Choroid plexus epithelial cell (primary cell): ENCODE data around the gene PABPN1.

Source experiments
- DNase-seq: peaks from one replicate; pipeline ENCODE4 v3.0.0-alpha.2; 2010; ENCODE audit warnings: low read depth
- H3K4me3 ChIP-seq: 2 replicates; pipeline ENCODE4 v1.5.1; 2011; ENCODE audit warnings: low read depth, mild to moderate bottlenecking, control low read depth, low read length, moderate library complexity
- TF ChIP-seq, protein P1 (sequence below): conservative IDR thresholded peaks from 2 replicates; pipeline ENCODE4 v1.5.1; 2011; ENCODE audit warnings: low read depth, mild to moderate bottlenecking, control low read depth, inconsistent platforms, low read length, moderate library complexity

Gene PABPN1

GRCh38 chr14:23297611-23298277 lies 23.5 kb upstream of the PABPN1 start:
- no peak overlapping the region for H3K4me3 ChIP-seq
- DNase-seq, result no peak
- TF ChIP-seq, protein P1, sequence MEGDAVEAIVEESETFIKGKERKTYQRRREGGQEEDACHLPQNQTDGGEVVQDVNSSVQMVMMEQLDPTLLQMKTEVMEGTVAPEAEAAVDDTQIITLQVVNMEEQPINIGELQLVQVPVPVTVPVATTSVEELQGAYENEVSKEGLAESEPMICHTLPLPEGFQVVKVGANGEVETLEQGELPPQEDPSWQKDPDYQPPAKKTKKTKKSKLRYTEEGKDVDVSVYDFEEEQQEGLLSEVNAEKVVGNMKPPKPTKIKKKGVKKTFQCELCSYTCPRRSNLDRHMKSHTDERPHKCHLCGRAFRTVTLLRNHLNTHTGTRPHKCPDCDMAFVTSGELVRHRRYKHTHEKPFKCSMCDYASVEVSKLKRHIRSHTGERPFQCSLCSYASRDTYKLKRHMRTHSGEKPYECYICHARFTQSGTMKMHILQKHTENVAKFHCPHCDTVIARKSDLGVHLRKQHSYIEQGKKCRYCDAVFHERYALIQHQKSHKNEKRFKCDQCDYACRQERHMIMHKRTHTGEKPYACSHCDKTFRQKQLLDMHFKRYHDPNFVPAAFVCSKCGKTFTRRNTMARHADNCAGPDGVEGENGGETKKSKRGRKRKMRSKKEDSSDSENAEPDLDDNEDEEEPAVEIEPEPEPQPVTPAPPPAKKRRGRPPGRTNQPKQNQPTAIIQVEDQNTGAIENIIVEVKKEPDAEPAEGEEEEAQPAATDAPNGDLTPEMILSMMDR, result no peak

GRCh38 chr14:23299211-23299957 lies 21.9 kb upstream of the PABPN1 start:
- no peak overlapping the region for H3K4me3 ChIP-seq
- peak; percentile 77 for DNase-seq

DNA sequence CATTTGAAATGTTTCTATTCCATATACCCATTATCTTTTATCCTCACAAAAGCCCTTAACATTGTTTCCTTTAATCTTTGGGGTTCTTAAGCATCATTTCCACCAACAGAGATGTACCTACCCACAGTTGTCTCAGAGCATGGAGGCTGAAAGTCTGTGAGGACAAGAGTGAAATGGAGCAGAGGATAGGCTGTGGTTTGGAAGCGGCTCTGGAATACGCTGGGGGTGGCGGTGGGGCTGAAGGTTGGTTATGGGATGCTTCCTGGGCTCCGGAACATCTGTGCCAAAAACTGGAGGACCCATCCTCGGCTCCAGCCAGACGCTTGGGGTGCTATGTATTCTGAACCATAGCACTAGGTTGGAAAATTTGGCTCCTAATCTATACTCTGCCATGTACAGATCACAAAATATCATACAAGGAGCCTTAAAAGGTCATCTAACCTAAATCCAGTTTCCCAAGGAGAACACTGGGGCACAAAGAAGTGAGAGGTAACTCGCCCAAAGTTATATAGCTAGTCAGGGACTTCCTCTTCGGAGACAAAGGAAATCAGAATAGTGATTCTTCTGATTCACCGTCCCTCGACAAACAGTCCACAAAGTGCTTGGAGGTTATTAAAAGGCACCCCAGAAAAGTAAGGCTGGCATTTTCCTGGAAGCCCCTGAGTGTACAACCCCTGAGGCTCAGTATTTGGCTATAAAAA lies 21.1 kb upstream of the PABPN1 start:
- no peak for DNase-seq
- H3K4me3 ChIP-seq, result peak overlapping the region; percentile 64
- TF ChIP-seq, protein P1, result no peak

More at GRCh38 chr14:23299211-23299957, 21.9 kb upstream of the PABPN1 start:
- TF ChIP-seq, protein P1, result peak; percentile 52

DNA sequence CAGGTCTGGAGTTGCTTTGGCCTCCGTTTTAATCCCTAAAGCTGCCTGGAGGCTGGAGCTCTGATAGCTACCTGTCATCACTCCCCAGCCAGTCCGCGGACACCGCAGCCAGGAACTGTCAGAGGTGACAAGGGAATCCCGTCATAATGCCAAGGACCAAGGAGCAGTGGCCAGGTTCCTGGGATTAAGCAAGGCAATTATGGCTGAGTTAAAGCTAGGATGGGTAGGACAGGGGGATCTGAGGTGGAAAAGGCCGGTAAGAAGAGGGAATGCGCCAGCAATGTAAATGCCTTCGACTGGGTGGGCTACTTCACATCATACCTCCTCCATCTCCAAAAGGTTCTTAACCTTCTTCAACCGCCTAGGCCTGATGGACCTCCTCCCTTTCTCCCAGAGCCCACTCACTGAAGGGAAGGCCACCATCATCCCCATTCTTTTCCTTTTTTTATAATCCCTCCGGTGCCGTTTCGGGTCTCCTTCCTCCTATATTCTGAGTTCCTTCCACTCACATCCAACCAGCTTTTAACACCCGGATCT lies 20.5 kb upstream of the PABPN1 start:
- DNase-seq, result no peak
- TF ChIP-seq, protein P1, result no peak
- H3K4me3 ChIP-seq, result peak overlapping the region; percentile 64

- peak overlapping the region; percentile 76 for H3K4me3 ChIP-seq
- DNase-seq, result peak; percentile 99
- TF ChIP-seq, protein P1, result peak; percentile 62
Measured at GRCh38 chr14:23301288-23301968, 19.8 kb upstream of the PABPN1 start.

GRCh38 chr14:23301969-23302289 lies 19.3 kb upstream of the PABPN1 start:
- peak overlapping the region; percentile 76 for H3K4me3 ChIP-seq
- DNase-seq, result no peak
- TF ChIP-seq, protein P1, result no peak
